ENCODE results near the gene PPFIA4.

Gene PPFIA4

GRCh38 chr1:203041351-203041932 is 15.2 kb downstream of the PPFIA4 start:
- DNase-seq (ENCODE audit: low spot score): no peak

- no peak for DNase-seq (ENCODE audit: low spot score)
Observed at GRCh38 chr1:203043830-203044545, 17.7 kb downstream of the PPFIA4 start.

GRCh38 chr1:203044546-203045250 is 18.4 kb downstream of the PPFIA4 start:
- DNase-seq (ENCODE audit: low spot score): no peak

- DNase-seq (ENCODE audit: low spot score): no peak
Observed at GRCh38 chr1:203045336-203045735, 19.0 kb downstream of the PPFIA4 start.

GRCh38 chr1:203045821-203046594 is 19.7 kb downstream of the PPFIA4 start:
- DNase-seq (ENCODE audit: low spot score): no peak

GRCh38 chr1:203046984-203047630 is 20.8 kb downstream of the PPFIA4 start:
- DNase-seq (ENCODE audit: low spot score): no peak

- DNase-seq (ENCODE audit: low spot score): no peak
Observed at GRCh38 chr1:203048086-203048485, 21.8 kb downstream of the PPFIA4 start.

- DNase-seq (ENCODE audit: low spot score): no peak
Observed at GRCh38 chr1:203048555-203049051, 22.3 kb downstream of the PPFIA4 start.

- DNase-seq (ENCODE audit: low spot score): no peak
Observed at GRCh38 chr1:203049077-203049476, 22.8 kb downstream of the PPFIA4 start.

GRCh38 chr1:203049576-203050180 is 23.4 kb downstream of the PPFIA4 start:
- DNase-seq (ENCODE audit: low spot score): no peak

- no peak for DNase-seq (ENCODE audit: low spot score)
Observed at GRCh38 chr1:203050826-203051225, 24.5 kb downstream of the PPFIA4 start.

GRCh38 chr1:203051841-203052324 is 25.6 kb downstream of the PPFIA4 start:
- no peak for DNase-seq (ENCODE audit: low spot score)

- DNase-seq (ENCODE audit: low spot score): no peak
Observed at GRCh38 chr1:203052601-203053000, 26.3 kb downstream of the PPFIA4 start.

GRCh38 chr1:203054184-203054583 is 27.9 kb downstream of the PPFIA4 start:
- no peak for DNase-seq (ENCODE audit: low spot score)

- DNase-seq (ENCODE audit: low spot score): no peak
Observed at GRCh38 chr1:203054642-203055041, 28.4 kb downstream of the PPFIA4 start.

GRCh38 chr1:203055161-203055799 is 29.0 kb downstream of the PPFIA4 start:
- no peak for DNase-seq (ENCODE audit: low spot score)

- no peak for DNase-seq (ENCODE audit: low spot score)
Observed at GRCh38 chr1:203056012-203056411, 29.7 kb downstream of the PPFIA4 start.

- DNase-seq (ENCODE audit: low spot score): no peak
Observed at GRCh38 chr1:203056516-203056915, 30.2 kb downstream of the PPFIA4 start.

GRCh38 chr1:203057911-203058675 is 31.8 kb downstream of the PPFIA4 start:
- DNase-seq (ENCODE audit: low spot score): no peak

GRCh38 chr1:203058676-203058935 is 32.3 kb downstream of the PPFIA4 start:
- no peak for DNase-seq (ENCODE audit: low spot score)
